ENCODE data around the gene PSME3IP1. TPM values are rescaled to one million over a fixed set of nuclear protein-coding genes. Genes with fewer than 3 reads are reported as not detected.

The PSME3IP1 gene
- polyA plus RNA-seq, 1 of the 3 experiments (the other 2 are of a cell fraction) = 80.9 TPM

DNA sequence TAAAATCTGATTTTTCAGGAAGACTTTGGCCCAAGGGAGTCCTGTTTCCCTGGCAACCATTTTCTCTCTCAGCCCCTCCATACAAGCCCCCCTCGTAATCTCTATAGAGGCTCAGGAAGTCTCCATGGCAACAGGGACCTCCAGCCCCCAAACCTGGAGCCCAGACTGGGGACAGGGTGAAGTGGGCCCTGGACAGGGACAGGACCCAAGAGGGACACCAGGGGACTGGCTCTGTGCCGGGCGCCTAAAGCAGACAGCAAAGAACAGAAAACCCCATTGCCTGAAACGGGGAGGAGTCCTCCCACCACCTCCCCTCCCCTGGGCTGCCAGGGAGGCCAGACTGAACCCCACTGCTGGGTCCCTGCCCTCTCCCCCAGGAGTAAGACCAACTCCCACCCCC, 52.8 kb downstream of the PSME3IP1 start:
- H3F3A ChIP-seq (replicated peaks; ENCODE audit: insufficient read depth) = no peaks in the 10 kb centered on the region
- DNase-seq = no peak
- H3K9me3 ChIP-seq = no peaks in the 10 kb centered on the region
- no peak overlapping the region for H2AFZ ChIP-seq (ENCODE audit: low read depth)
- no peaks in the 10 kb centered on the region for H3K36me3 ChIP-seq (replicated peaks in 1 of 2; ENCODE audit: control insufficient read depth in 1 of 2, insufficient read depth in 2 of 2, low read length in 1 of 2)
- ChIA-PET POLR2A (no interaction called here), CTCF (interaction anchor here (1.1 kb wide), 1 partner anchor 25 kb away, joined by 3 read pairs; no protein-coding TSS in a partner anchor)
- H3K9me2 ChIP-seq = no peaks in the 10 kb centered on the region
- no peaks in the 10 kb centered on the region for H4K20me1 ChIP-seq (ENCODE audit: insufficient read depth)
- H3K79me2 ChIP-seq (ENCODE audit: insufficient read depth) = no peaks in the 10 kb centered on the region
- H3K27me3 ChIP-seq (ENCODE audit: insufficient read depth) = no peaks in the 10 kb centered on the region
- H3K27ac ChIP-seq (ENCODE audit: low read depth in 2 of 2, low read length in 1 of 2) = no peak overlapping the region
- WGBS (ENCODE audit: low lambda C conversion rate) = 67% methylated on average over 3 of the region's 4 CpGs
- no peak for TF ChIP-seq TAF1 (IDR thresholded peaks at IDR 0.05; ENCODE audit: borderline replicate concordance, low read depth, low read length)
- TF ChIP-seq, protein P1, sequence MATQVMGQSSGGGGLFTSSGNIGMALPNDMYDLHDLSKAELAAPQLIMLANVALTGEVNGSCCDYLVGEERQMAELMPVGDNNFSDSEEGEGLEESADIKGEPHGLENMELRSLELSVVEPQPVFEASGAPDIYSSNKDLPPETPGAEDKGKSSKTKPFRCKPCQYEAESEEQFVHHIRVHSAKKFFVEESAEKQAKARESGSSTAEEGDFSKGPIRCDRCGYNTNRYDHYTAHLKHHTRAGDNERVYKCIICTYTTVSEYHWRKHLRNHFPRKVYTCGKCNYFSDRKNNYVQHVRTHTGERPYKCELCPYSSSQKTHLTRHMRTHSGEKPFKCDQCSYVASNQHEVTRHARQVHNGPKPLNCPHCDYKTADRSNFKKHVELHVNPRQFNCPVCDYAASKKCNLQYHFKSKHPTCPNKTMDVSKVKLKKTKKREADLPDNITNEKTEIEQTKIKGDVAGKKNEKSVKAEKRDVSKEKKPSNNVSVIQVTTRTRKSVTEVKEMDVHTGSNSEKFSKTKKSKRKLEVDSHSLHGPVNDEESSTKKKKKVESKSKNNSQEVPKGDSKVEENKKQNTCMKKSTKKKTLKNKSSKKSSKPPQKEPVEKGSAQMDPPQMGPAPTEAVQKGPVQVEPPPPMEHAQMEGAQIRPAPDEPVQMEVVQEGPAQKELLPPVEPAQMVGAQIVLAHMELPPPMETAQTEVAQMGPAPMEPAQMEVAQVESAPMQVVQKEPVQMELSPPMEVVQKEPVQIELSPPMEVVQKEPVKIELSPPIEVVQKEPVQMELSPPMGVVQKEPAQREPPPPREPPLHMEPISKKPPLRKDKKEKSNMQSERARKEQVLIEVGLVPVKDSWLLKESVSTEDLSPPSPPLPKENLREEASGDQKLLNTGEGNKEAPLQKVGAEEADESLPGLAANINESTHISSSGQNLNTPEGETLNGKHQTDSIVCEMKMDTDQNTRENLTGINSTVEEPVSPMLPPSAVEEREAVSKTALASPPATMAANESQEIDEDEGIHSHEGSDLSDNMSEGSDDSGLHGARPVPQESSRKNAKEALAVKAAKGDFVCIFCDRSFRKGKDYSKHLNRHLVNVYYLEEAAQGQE (IDR thresholded peaks at IDR 0.05; ENCODE audit: low read depth, low read length) = no peak
- no peak for TF ChIP-seq FOSL2 (IDR thresholded peaks at IDR 0.05; ENCODE audit: borderline replicate concordance, low read depth)
- TF ChIP-seq EP300 (IDR thresholded peaks at IDR 0.05; ENCODE audit: borderline replicate concordance in 1 of 2, low read depth in 1 of 2, low read length in 1 of 2) = no peak
- TF ChIP-seq, protein P2, sequence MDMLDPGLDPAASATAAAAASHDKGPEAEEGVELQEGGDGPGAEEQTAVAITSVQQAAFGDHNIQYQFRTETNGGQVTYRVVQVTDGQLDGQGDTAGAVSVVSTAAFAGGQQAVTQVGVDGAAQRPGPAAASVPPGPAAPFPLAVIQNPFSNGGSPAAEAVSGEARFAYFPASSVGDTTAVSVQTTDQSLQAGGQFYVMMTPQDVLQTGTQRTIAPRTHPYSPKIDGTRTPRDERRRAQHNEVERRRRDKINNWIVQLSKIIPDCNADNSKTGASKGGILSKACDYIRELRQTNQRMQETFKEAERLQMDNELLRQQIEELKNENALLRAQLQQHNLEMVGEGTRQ (IDR thresholded peaks at IDR 0.05; ENCODE audit: borderline replicate concordance, low read depth, low read length) = no peak
- TF ChIP-seq, protein P3, sequence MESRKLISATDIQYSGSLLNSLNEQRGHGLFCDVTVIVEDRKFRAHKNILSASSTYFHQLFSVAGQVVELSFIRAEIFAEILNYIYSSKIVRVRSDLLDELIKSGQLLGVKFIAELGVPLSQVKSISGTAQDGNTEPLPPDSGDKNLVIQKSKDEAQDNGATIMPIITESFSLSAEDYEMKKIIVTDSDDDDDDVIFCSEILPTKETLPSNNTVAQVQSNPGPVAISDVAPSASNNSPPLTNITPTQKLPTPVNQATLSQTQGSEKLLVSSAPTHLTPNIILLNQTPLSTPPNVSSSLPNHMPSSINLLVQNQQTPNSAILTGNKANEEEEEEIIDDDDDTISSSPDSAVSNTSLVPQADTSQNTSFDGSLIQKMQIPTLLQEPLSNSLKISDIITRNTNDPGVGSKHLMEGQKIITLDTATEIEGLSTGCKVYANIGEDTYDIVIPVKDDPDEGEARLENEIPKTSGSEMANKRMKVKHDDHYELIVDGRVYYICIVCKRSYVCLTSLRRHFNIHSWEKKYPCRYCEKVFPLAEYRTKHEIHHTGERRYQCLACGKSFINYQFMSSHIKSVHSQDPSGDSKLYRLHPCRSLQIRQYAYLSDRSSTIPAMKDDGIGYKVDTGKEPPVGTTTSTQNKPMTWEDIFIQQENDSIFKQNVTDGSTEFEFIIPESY (IDR thresholded peaks at IDR 0.05; ENCODE audit: borderline replicate concordance, low read depth) = no peak
- no peak for TF ChIP-seq FOXJ3 (CRISPR knock-in tag; IDR thresholded peaks at IDR 0.05)
- TF ChIP-seq TEAD4 (IDR thresholded peaks at IDR 0.05; ENCODE audit: borderline replicate concordance, insufficient read depth) = no peak
- TF ChIP-seq, protein P4, sequence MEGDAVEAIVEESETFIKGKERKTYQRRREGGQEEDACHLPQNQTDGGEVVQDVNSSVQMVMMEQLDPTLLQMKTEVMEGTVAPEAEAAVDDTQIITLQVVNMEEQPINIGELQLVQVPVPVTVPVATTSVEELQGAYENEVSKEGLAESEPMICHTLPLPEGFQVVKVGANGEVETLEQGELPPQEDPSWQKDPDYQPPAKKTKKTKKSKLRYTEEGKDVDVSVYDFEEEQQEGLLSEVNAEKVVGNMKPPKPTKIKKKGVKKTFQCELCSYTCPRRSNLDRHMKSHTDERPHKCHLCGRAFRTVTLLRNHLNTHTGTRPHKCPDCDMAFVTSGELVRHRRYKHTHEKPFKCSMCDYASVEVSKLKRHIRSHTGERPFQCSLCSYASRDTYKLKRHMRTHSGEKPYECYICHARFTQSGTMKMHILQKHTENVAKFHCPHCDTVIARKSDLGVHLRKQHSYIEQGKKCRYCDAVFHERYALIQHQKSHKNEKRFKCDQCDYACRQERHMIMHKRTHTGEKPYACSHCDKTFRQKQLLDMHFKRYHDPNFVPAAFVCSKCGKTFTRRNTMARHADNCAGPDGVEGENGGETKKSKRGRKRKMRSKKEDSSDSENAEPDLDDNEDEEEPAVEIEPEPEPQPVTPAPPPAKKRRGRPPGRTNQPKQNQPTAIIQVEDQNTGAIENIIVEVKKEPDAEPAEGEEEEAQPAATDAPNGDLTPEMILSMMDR (IDR thresholded peaks at IDR 0.05) = no peak
- TF ChIP-seq, protein P5, sequence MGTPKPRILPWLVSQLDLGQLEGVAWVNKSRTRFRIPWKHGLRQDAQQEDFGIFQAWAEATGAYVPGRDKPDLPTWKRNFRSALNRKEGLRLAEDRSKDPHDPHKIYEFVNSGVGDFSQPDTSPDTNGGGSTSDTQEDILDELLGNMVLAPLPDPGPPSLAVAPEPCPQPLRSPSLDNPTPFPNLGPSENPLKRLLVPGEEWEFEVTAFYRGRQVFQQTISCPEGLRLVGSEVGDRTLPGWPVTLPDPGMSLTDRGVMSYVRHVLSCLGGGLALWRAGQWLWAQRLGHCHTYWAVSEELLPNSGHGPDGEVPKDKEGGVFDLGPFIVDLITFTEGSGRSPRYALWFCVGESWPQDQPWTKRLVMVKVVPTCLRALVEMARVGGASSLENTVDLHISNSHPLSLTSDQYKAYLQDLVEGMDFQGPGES (IDR thresholded peaks at IDR 0.05; ENCODE audit: low read depth, low read length) = no peak
- TF ChIP-seq RCOR1 (IDR thresholded peaks at IDR 0.05; ENCODE audit: low read length) = no peak
- no peak for TF ChIP-seq JUND (IDR thresholded peaks at IDR 0.05)
- TF ChIP-seq CHD2 (IDR thresholded peaks at IDR 0.05; ENCODE audit: low read length, partially characterized antibody) = no peak
- no peak overlapping the region for H3K4me2 ChIP-seq
- no peak overlapping the region for H3K4me3 ChIP-seq (ENCODE audit: low read depth in 2 of 2, low read length in 1 of 2)
- peaks cover 0 to 4% of the 10 kb centered on the region in 2 experiments; a peak in 1 of 4 replicates for H3K4me1 ChIP-seq (ENCODE audit: control insufficient read depth in 1 of 2, insufficient read depth in 2 of 2, low read depth in 1 of 2, low read length in 1 of 2)
- no peak overlapping the region for H3K9ac ChIP-seq
